Fibroblast of the conjunctiva (primary cell): ENCODE results near the gene ABI1.
A peak's percentile ranks its signal among the peaks of the same experiment; 100 is the strongest.
"Not testable (repeated sequence)": the region's sequence is repeated elsewhere in the genome, so short reads cannot be mapped to it uniquely, and the experiment has no call there.

Experiments
- DNase-seq: peaks from one replicate; pipeline ENCODE4 v3.0.0-alpha.2; 2010; ENCODE audit warnings: low read depth

Gene ABI1

GRCh38 chr10:26804418-26805393, 56.1 kb downstream of the ABI1 start:
- DNase-seq, result no peak

GRCh38 chr10:26803849-26804248, 56.9 kb downstream of the ABI1 start:
- DNase-seq, result no peak

- no peak for DNase-seq
Observed at GRCh38 chr10:26802527-26802926, 58.2 kb downstream of the ABI1 start.

DNA sequence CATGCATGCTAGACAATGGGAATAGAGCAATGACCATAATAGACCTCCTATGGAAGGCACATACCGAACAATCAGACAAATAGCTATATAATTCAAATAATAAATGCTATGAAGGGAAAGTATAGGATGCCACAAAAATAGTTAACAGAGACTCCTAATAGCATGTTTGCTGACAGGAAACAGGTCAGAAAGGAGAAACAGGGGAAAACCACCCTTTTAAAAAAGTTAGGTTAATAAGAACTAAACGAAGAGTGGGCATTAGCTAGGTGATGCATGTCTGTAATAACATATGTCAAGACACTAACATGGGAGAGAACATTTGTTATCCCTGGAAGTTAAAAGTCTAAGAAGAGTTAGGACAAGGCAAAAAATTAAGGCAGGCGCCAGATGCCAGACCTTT, 58.9 kb downstream of the ABI1 start:
- no peak for DNase-seq

- no peak for DNase-seq
Observed at GRCh38 chr10:26801274-26801673, 59.5 kb downstream of the ABI1 start.

DNA sequence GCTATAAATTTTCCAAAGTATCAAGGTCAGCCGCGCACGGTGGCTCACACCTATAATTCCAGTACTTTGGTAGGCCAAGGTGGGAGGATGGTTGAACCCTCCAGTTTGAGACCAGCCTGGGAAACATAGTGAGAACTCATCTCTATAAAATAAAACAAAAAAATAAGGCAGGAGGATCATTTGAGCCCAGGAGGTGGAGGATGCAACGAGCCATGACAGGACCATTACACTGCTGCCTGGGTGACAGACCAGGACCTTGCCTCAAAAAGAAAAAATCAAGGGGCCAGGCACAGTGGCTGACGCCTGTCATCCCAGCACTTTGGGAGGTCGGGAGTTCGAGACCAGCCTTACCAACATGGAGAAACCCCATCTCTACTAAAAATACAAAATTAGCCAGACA, 60.3 kb downstream of the ABI1 start:
- DNase-seq, result no peak

DNA sequence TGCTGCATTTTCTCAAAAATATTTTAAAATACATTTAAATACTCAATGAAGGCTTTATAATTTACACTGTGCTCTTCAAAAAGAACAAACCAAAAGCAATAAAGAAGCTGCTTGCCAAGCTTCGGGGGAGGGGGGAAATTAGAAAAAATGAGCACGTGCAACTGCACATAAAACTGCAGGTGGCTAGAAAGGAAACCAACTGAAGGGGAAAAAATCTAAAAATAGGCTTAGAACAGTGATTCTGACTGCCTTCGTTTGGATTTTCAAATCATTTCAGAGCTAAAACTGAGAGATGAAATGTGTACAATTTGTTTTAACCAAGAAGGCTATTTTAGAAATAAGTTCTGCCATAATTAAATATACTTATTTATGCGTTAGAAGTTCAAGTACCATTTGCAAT, 61.4 kb downstream of the ABI1 start:
- DNase-seq, result no peak

DNA sequence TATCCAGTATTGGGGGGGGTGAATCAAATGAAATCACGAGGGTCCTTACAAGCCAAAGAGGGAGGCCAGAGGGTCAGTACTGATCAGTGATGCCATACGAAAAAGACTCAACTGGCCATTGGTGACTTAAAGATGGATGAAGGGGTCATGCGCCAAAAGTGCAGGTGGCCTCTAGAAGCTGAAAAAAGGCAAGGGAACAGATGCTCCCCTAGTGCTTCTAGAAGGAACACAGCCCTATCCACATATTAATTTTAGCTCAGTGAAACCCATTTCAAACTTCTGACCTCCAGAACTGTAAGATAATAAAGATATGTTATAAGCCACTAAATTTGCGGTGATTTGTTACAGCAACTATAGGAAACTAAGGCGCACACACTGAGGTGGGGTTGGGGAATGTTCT, 62.5 kb downstream of the ABI1 start:
- no peak for DNase-seq

GRCh38 chr10:26797340-26797739, 63.4 kb downstream of the ABI1 start:
- no peak for DNase-seq

DNA sequence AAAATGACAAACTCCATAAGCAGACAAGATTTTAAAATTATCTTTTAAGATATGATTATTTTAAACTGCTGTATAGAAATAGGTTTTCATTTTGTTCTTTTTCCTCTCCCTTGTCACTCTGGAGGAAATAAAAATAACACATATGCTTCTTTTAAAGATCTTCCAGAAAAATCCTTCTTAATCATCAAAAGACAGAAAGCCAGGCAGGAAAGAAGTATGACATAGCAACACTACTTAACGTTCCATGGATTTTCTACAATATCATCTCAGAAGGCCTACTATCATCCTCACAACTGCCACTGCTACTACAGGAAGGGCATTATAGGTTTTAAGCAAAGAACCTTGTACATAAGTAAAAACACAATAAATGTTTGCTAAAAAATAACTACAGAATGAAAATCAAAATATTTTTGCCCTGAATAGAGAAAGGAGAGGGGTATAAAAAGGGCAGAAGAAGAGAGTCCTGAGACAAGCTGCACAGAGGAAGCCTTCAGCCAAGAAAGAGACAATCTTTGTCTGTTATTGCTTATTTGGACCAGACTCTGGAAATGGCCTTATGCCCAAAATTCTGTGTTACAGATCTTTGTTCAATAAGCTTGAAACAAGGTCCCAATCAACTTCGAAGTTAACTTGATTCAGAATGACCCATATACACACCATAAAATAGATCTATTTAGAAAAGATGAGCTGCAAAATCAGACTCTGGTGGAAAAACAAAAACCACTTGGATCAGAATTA, 67.8 kb downstream of the ABI1 start:
- DNase-seq, result no peak

DNA sequence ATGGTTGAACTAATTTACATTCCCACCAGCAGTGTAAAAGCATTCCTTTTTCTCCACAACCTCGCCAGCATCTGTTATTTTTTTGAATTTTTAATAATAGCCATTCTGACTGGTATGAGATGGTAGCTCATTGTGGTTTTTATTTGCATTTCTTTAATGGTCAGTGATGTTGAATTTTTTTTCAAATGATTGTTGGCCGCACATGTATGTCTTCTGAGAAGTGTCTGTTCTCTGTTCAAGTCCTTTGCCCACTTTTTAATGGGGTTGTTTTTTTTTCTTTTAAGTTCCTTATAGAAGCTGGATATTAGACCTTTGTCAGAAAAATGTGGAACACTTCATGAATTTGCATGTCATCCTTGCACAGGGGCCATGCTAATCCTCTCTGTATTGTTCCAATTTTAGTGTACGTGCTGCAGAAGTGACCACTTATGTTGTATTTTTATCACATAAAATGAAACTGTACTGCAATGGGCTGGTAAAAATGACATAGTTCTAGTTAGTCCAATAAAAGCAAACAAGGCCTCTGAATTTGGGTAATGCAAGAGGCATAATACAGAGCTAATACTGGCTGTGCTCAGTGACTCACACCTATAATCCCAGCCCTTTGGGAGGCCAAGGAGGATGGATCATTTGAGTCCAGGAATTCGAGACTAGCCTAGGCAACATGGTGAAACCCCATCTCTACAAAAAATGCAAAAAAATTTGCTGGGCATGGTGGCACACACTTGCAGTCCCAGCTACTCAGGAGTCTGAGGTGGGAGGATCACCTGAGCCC, 70.3 kb downstream of the ABI1 start:
- DNase-seq, result peak; percentile 13

DNA sequence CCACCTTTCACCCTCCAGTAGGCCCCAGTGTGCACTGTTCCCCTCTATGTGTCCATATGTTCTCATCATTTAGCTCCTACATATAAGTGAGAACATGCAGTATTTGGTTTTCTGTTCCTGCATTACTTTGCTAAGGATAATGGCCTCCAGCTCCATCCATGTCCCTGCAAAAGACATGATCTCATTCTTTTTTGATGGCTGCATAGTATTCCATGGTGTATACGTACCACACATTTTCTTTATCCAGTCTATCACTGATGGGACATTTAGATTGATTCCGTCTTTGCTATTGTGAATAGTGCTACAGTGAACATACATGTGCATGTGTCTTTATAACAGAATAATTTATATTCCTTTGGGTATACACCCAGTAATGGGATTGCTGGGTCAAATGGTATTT, 71.0 kb downstream of the ABI1 start:
- DNase-seq, result not testable (repeated sequence)

DNA sequence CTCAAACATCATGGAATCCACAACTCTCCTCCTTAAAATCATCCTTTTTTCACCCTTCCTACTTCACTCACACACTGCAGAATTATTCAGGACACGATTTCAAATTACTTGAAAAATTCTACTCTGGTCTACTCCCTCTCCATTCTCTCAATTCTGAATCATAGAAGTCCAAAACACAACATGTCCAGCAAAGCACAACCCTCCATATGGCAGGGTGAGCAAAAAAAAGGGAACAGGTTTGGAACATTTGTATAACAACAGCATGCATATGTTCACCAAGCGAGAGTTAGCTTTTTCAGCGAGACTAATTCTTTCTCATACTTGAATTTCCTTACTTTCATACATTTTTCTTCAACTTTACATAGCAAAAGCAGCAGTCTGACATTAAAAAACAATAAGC, 73.4 kb downstream of the ABI1 start:
- no peak for DNase-seq

DNA sequence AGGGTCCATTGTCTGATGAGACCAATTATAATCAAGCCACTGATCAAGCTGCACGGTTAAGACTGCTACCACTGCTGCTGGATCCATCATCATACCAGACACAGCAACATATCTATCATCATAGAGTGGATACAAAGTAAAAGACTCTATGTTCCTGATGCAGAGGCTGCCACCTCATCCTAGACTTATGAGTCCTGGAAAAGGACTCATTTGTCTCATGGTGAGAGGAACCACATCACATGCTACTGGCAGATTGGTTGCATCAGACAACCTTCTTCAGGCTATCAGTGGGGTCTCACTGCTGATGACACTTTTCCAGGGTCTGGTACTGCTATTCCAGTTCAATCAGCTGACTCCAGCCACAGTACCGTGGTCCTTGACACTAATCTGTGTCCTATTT, 79.0 kb downstream of the ABI1 start:
- DNase-seq, result no peak

GRCh38 chr10:26780793-26781601, 79.8 kb downstream of the ABI1 start:
- DNase-seq, result peak; percentile 42

DNA sequence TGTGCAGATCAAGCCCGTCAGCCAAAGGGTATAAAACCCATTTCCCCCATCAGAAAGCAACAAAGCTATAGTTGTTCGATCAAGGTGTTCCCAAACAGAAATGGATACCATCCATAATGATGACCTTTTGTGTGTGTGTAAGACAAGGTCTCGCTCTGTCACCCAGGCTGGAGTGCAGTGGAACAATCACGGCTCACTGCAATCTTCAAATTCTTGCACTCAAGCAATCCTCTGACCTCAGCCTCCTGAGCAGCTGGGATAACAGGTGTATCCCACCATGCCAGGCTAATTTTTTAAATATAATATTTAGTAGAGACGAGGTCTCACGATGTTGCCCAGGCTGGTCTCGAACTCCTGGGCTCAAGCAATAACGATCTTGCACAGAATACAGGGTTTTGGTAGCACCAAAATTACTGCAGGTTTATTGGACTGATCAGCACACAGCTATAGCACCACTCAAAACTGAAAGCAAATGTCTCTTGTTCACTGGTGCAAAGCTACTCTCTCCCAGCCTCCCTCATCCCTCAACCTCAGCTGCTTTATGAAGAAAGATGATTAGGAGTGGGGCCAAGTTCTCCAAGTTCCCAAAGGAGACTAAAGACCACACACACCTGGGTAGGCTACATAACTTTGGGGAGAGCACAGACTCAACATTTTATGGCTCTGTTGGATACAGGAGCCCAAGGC, 80.5 kb downstream of the ABI1 start:
- DNase-seq, result no peak

GRCh38 chr10:26779176-26779860, 81.4 kb downstream of the ABI1 start:
- DNase-seq, result no peak

- no peak for DNase-seq
Observed at GRCh38 chr10:26777686-26778085, 83.1 kb downstream of the ABI1 start.

GRCh38 chr10:26776258-26776657, 84.5 kb downstream of the ABI1 start:
- DNase-seq, result no peak

- no peak for DNase-seq
Observed at GRCh38 chr10:26773633-26774032, 87.1 kb downstream of the ABI1 start.
